ENCODE data around the gene RCBTB2.

- TF ChIP-seq, protein P1, sequence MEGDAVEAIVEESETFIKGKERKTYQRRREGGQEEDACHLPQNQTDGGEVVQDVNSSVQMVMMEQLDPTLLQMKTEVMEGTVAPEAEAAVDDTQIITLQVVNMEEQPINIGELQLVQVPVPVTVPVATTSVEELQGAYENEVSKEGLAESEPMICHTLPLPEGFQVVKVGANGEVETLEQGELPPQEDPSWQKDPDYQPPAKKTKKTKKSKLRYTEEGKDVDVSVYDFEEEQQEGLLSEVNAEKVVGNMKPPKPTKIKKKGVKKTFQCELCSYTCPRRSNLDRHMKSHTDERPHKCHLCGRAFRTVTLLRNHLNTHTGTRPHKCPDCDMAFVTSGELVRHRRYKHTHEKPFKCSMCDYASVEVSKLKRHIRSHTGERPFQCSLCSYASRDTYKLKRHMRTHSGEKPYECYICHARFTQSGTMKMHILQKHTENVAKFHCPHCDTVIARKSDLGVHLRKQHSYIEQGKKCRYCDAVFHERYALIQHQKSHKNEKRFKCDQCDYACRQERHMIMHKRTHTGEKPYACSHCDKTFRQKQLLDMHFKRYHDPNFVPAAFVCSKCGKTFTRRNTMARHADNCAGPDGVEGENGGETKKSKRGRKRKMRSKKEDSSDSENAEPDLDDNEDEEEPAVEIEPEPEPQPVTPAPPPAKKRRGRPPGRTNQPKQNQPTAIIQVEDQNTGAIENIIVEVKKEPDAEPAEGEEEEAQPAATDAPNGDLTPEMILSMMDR (IDR thresholded peaks at IDR 0.05) = no peak
- no peak for TF ChIP-seq POLR2A (IDR thresholded peaks at IDR 0.05)
Observed at GRCh38 chr13:48475230-48475629, 57.6 kb downstream of the RCBTB2 start.

Data from ovary (tissue), 3 donors.